Breast epithelium (tissue), 4 donors: ENCODE measurements around the gene FNTB. TPM values are rescaled to one million over a fixed set of nuclear protein-coding genes. Genes with fewer than 3 reads are reported as not detected.

ENCODE experiments used
- DNase-seq, 2 donors: peaks; one replicate each; pipeline ENCODE4 v3.0.0-alpha.2; 2019; ENCODE audit warnings: low spot score in 2 of 2
- H3K27ac ChIP-seq, 2 donors: fragments of 200-600 bp; sonication (generic) in 1 of 2; one replicate each; pipeline ENCODE4 v1.5.1; 2016 to 2019; ENCODE audit warnings: mild to moderate bottlenecking in 1 of 2
- H3K27me3 ChIP-seq, 2 donors: fragments of 200-600 bp; sonication (generic) in 1 of 2; one replicate each; pipeline versions ENCODE4 v1.5.1 to v1.6.0; 2017 to 2019; ENCODE audit warnings: control low read depth in 1 of 2, mild to moderate bottlenecking in 1 of 2
- H3K36me3 ChIP-seq: fragments of 200-600 bp; one replicate; pipeline ENCODE4 v1.5.1; 2019
- H3K4me1 ChIP-seq, 2 donors: fragments of 200-600 bp; sonication (generic); one replicate each; pipeline ENCODE4 v1.5.1; 2016 to 2019; ENCODE audit warnings: control low read depth in 1 of 2
- H3K4me3 ChIP-seq, 3 donors: fragments of 200-600 bp; sonication (generic); 1 replicate in 2 of 3; 2 replicates in 1 of 3; pipeline ENCODE4 v1.5.1; 2016 to 2019; ENCODE audit warnings: mild to moderate bottlenecking in 3 of 3, moderate library complexity in 2 of 3
- H3K9me3 ChIP-seq, 2 donors: fragments of 200-600 bp; sonication (generic) in 1 of 2; one replicate each; pipeline ENCODE4 v1.5.1; 2016 to 2019; ENCODE audit warnings: control low read depth in 1 of 2
- CTCF ChIP-seq, 3 donors: fragments of 450-650 bp; IDR thresholded peaks; one replicate each; pipeline ENCODE4 v1.5.1; 2016 to 2017; ENCODE audit warnings: antibody characterized with exemption in 3 of 3, mild to moderate bottlenecking in 3 of 3, moderate library complexity in 3 of 3
- POLR2A ChIP-seq: fragments of 450-650 bp; IDR thresholded peaks from one replicate; pipeline ENCODE4 v1.6.1; 2016; ENCODE audit warnings: antibody characterized with exemption, mild to moderate bottlenecking, moderate library complexity
- POLR2AphosphoS5 ChIP-seq, 3 donors: sonication (generic); formaldehyde crosslinking; IDR thresholded peaks; one replicate each; pipeline ENCODE4 v1.6.1; 2017; ENCODE audit warnings: antibody characterized with exemption in 3 of 3
- intact Hi-C: fragments of 100-400 bp; cut with DNase I; formaldehyde crosslinking; loops from one replicate; pipeline ENCODE4 v1.15.1; 2023; ENCODE audit warnings: low total_unique reads
- total RNA-seq, 3 donors: library from RNA; depleted of rRNA; stranded (reverse); fragments of >200 nt; gene quantifications; one replicate each; pipeline ENCODE4 v1.1.0, GENCODE V29; 2016

FNTB gene
- total RNA-seq, 3 donors from 2014 or later = 15.7 to 22.9 (median 18.9) TPM

- Histone ChIP-seq H3K9me3 (no peaks in the 10 kb centered on the region), H3K27me3 (no peaks in the 10 kb centered on the region), H3K4me3 (no peak overlapping the region), H3K4me1 (no peaks in the 10 kb centered on the region), H3K36me3 (no peaks in the 10 kb centered on the region), H3K27ac (no peak overlapping the region)
- intact Hi-C loops = loop anchor here (1.0 kb wide), 1 partner anchor 9 kb away; no protein-coding TSS in a partner anchor
- TF ChIP-seq POLR2A = no peak
- TF ChIP-seq CTCF (IDR thresholded peaks at IDR 0.05) = no peak
- TF ChIP-seq POLR2AphosphoS5 (IDR thresholded peaks at IDR 0.05) = no peak
- DNase-seq = no peak
Observed at GRCh38 chr14:64939817-64940190, 46.9 kb upstream of the FNTB start.

- Histone ChIP-seq H3K4me3 (no peak overlapping the region), H3K4me1 (no peaks in the 10 kb centered on the region), H3K36me3 (no peaks in the 10 kb centered on the region), H3K27ac (no peak overlapping the region), H3K9me3 (no peaks in the 10 kb centered on the region), H3K27me3 (no peaks in the 10 kb centered on the region)
- intact Hi-C loops = no loop called here
- no peak for DNase-seq
- TF ChIP-seq CTCF (IDR thresholded peaks at IDR 0.05) = no peak
- no peak for TF ChIP-seq POLR2AphosphoS5 (IDR thresholded peaks at IDR 0.05)
- no peak for TF ChIP-seq POLR2A
Observed at GRCh38 chr14:64940336-64940910, 46.3 kb upstream of the FNTB start.

- TF ChIP-seq POLR2A (no peak), POLR2AphosphoS5 (IDR thresholded peaks at IDR 0.05) (no peak), CTCF (IDR thresholded peaks at IDR 0.05) (no peak)
- no peak for DNase-seq
- no peaks in the 10 kb centered on the region for H3K9me3 ChIP-seq
- no peaks in the 10 kb centered on the region for H3K4me1 ChIP-seq
- H3K27ac ChIP-seq = no peak within 1 kb of the TSS
- no peak within 1 kb of the TSS for H3K4me3 ChIP-seq
- intact Hi-C loops = no loop called here
- H3K27me3 ChIP-seq = no peaks in the 10 kb centered on the region
- H3K36me3 ChIP-seq = no peaks in the 10 kb centered on the region
Observed at GRCh38 chr14:64942531-64943111, 44.1 kb upstream of the FNTB start, which contains the start of gene GPX2. Gene GPX2 (minus strand): TSS chr14:64942745. CDS start chr14:64942726, 19 bp downstream.

- no peak for TF ChIP-seq CTCF (IDR thresholded peaks at IDR 0.05)
- no peak for TF ChIP-seq POLR2AphosphoS5 (IDR thresholded peaks at IDR 0.05)
- TF ChIP-seq POLR2A = no peak
- Histone ChIP-seq H3K9me3 (no peaks in the 10 kb centered on the region), H3K4me1 (no peaks in the 10 kb centered on the region), H3K27ac (no peak overlapping the region), H3K36me3 (no peaks in the 10 kb centered on the region), H3K27me3 (no peaks in the 10 kb centered on the region), H3K4me3 (no peak overlapping the region)
- no peak for DNase-seq
- intact Hi-C loops = no loop called here
Observed at GRCh38 chr14:64943556-64943955, 43.1 kb upstream of the FNTB start.

GRCh38 chr14:64944041-64944440, 42.7 kb upstream of the FNTB start:
- Histone ChIP-seq H3K9me3 (no peaks in the 10 kb centered on the region), H3K4me1 (no peaks in the 10 kb centered on the region), H3K36me3 (no peaks in the 10 kb centered on the region), H3K27me3 (no peaks in the 10 kb centered on the region), H3K27ac (no peak overlapping the region), H3K4me3 (no peak overlapping the region)
- TF ChIP-seq POLR2A = no peak
- no peak for TF ChIP-seq POLR2AphosphoS5 (IDR thresholded peaks at IDR 0.05)
- no peak for TF ChIP-seq CTCF (IDR thresholded peaks at IDR 0.05)
- DNase-seq = no peak
- intact Hi-C loops = no loop called here
